Measurements from ENCODE around the gene FGB. TPM values are rescaled to one million over a fixed set of nuclear protein-coding genes. Genes with fewer than 3 reads are reported as not detected.
"Not testable (repeated sequence)": the region's sequence is repeated elsewhere in the genome, so short reads cannot be mapped to it uniquely, and the experiment has no call there.

FGB gene
- polyA plus RNA-seq, 1 experiment = not detected

GRCh38 chr4:154588198-154588597 lies 25.4 kb downstream of the FGB start:
- Histone ChIP-seq H3K4me3 (ENCODE audit: low read depth, low read length) (no peak overlapping the region), H3K36me3 (ENCODE audit: control insufficient read depth, insufficient read depth, low read length) (no peaks in the 10 kb centered on the region), H3K27me3 (ENCODE audit: control insufficient read depth, insufficient read depth, low read length) (no peaks in the 10 kb centered on the region)
- TF ChIP-seq, protein P1, sequence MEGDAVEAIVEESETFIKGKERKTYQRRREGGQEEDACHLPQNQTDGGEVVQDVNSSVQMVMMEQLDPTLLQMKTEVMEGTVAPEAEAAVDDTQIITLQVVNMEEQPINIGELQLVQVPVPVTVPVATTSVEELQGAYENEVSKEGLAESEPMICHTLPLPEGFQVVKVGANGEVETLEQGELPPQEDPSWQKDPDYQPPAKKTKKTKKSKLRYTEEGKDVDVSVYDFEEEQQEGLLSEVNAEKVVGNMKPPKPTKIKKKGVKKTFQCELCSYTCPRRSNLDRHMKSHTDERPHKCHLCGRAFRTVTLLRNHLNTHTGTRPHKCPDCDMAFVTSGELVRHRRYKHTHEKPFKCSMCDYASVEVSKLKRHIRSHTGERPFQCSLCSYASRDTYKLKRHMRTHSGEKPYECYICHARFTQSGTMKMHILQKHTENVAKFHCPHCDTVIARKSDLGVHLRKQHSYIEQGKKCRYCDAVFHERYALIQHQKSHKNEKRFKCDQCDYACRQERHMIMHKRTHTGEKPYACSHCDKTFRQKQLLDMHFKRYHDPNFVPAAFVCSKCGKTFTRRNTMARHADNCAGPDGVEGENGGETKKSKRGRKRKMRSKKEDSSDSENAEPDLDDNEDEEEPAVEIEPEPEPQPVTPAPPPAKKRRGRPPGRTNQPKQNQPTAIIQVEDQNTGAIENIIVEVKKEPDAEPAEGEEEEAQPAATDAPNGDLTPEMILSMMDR (IDR thresholded peaks at IDR 0.05; ENCODE audit: insufficient read depth, low read depth, low read length) = no peak
- no peak for DNase-seq (ENCODE audit: low read depth)
- ChIA-PET CTCF (interaction anchor here (0.7 to 1.3 kb wide), 3 partner anchors 8 to 50 kb away, joined by 3 to 4 read pairs (median 3); no protein-coding TSS in a partner anchor), POLR2A (no interaction called here)

GRCh38 chr4:154589296-154590197 lies 26.7 kb downstream of the FGB start:
- POLR2A ChIA-PET = no interaction called here
- TF ChIP-seq, protein P1 (IDR thresholded peaks at IDR 0.05; ENCODE audit: insufficient read depth, low read depth, low read length) = no peak
- no peak for DNase-seq (ENCODE audit: low read depth)
- H3K4me3 ChIP-seq (ENCODE audit: low read depth, low read length) = no peak overlapping the region
- H3K36me3 ChIP-seq (ENCODE audit: control insufficient read depth, insufficient read depth, low read length) = no peaks in the 10 kb centered on the region
- CTCF ChIA-PET = interaction anchor here (1.2 kb wide), 1 partner anchor 8 kb away, joined by 3 read pairs; no protein-coding TSS in a partner anchor
- H3K27me3 ChIP-seq (ENCODE audit: control insufficient read depth, insufficient read depth, low read length) = no peaks in the 10 kb centered on the region

DNA sequence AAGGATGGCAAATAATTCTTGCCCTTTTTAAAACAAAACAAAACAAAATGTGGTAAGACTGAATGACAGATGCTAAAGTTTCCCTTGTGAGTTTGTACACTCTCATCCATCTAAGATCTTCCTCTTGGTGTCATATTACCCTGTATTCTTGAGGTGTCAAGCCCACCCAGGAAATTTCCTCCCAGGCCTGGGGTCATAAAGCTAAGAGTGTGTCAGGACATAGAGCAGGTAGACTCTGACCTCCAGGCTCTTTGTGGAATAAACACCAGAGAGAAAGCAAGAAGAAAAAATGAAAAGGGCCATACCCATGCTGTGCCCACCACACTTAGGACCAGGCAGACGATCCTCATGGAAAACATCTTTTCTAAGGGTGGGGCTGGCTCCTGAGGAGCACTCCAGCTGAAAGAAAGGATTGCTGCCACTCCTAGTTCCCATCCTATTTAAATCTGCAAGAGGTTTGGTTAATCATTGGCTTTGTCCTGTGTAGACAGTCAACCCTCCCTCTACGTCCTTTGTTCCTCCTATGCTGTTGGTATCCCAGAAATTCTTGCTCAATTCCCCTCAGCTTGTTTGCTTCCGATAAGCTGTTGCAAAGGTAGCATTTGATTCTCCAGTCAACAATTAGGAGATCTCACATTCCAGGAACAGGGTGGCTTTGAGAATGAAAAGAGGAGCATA lies 27.7 kb downstream of the FGB start, which contains the start of gene FGA:
Gene FGA, minus strand, starts transcription at position 414 of the 678 bp plus-strand sequence. Its CDS starts 55 bp downstream, at position 359.
- TF ChIP-seq, protein P1 (IDR thresholded peaks at IDR 0.05; ENCODE audit: insufficient read depth, low read depth, low read length) = no peak
- ChIA-PET CTCF (no interaction called here), POLR2A (no interaction called here)
- Histone ChIP-seq H3K36me3 (ENCODE audit: control insufficient read depth, insufficient read depth, low read length) (no peaks in the 10 kb centered on the region), H3K4me3 (ENCODE audit: low read depth, low read length) (no peak within 1 kb of the TSS), H3K27me3 (ENCODE audit: control insufficient read depth, insufficient read depth, low read length) (no peaks in the 10 kb centered on the region)
- no peak for DNase-seq (ENCODE audit: low read depth)

DNA sequence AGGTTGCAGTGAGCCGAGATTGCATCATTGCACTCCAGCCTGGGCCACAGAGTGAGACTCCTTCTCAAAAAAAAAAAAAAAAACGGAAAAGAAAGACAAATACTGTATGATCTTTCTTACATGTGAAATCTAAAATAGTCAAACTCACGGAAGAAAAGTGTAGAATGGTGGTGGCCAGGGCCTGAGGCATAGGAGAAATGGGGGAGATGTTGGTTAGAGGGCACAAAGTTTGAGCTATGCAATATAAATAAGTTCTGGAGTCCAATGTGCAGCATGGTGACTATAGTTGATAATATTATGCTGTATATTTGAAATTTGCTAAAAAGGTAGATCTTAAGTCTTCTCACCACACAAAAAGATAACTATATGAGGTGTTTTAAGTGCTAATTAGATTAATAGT lies 29.1 kb downstream of the FGB start:
- no peak for DNase-seq (ENCODE audit: low read depth)
- TF ChIP-seq, protein P1 (IDR thresholded peaks at IDR 0.05; ENCODE audit: insufficient read depth, low read depth, low read length) = no peak
- ChIA-PET POLR2A (no interaction called here), CTCF (interaction anchor here (0.9 to 1.4 kb wide), 2 partner anchors 30 to 33 kb away, joined by 3 read pairs; no protein-coding TSS in a partner anchor)
- Histone ChIP-seq H3K4me3 (ENCODE audit: low read depth, low read length) (no peak overlapping the region), H3K27me3 (ENCODE audit: control insufficient read depth, insufficient read depth, low read length) (no peaks in the 10 kb centered on the region), H3K36me3 (ENCODE audit: control insufficient read depth, insufficient read depth, low read length) (no peaks in the 10 kb centered on the region)

DNA sequence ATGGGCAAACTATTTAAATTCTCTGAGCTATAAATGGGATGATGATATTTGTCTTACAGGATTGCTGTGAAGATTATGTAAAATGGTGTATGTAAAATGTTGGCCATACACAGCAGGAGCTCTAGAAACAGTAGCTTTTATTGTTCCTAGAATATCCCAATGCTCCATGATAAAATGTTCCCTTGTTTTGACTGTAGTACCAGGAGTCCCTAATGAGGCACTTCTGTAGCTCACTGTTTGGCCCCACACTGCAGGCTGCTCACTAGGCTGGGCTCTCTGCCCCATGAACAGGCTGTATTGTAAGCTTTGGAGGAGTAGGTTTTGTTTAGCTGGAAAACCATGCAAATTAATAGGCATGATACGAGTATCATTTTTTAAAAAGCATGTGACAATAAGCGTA lies 31.1 kb downstream of the FGB start:
- no peak overlapping the region for H3K4me3 ChIP-seq (ENCODE audit: low read depth, low read length)
- H3K36me3 ChIP-seq (ENCODE audit: control insufficient read depth, insufficient read depth, low read length) = no peaks in the 10 kb centered on the region
- no peak for DNase-seq (ENCODE audit: low read depth)
- ChIA-PET POLR2A (no interaction called here), CTCF (interaction anchor here (1.3 kb wide), 1 partner anchor 25 kb away, joined by 4 read pairs; no protein-coding TSS in a partner anchor)
- no peaks in the 10 kb centered on the region for H3K27me3 ChIP-seq (ENCODE audit: control insufficient read depth, insufficient read depth, low read length)
- TF ChIP-seq, protein P1 (IDR thresholded peaks at IDR 0.05; ENCODE audit: insufficient read depth, low read depth, low read length) = no peak

DNA sequence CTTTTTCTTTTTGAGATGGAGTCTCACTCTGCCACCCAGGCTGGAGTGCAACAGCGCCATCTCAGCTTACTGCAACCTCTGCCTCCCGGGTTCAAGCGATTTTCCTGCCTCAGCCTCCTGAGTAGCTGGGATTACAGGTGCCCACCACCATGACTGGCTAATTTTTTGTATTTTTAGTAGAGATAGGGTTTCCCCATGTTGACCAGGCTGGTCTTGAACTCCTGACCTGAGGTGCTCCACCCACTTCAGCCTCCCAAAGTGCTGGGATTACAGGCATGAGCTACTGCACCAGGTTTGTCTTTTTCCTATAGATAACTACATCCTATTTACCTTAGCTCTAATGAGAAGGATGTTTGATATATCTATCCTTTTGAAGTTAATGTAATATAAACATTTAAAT lies 31.5 kb downstream of the FGB start:
- H3K27me3 ChIP-seq (ENCODE audit: control insufficient read depth, insufficient read depth, low read length); POLR2A ChIA-PET; H3K36me3 ChIP-seq (ENCODE audit: control insufficient read depth, insufficient read depth, low read length); DNase-seq (ENCODE audit: low read depth); CTCF ChIA-PET; H3K4me3 ChIP-seq (ENCODE audit: low read depth, low read length): not testable (repeated sequence)

Measured in BJ (cell line).